SK-N-SH treated with all-trans-retinoic acid at 6 μM for 48 hours (cell line): ENCODE results near the gene TACR1.

ENCODE experiments used
- ATAC-seq: fragments of 200-7000 bp; cut with Tn5 transposase; 3 replicates; pipeline ENCODE4 v1.9.1; 2020; ENCODE audit warnings: mild to moderate bottlenecking, moderate library complexity
- ARNTL ChIP-seq: fragments of 450-650 bp; formaldehyde crosslinking; IDR thresholded peaks from 2 replicates; pipeline ENCODE4 v1.5.0; 2020; ENCODE audit warnings: low read depth, mild to moderate bottlenecking, moderate library complexity, borderline replicate concordance
- BACH2 ChIP-seq: fragments of 250-450 bp; sonication (Bioruptor Pico); IDR thresholded peaks from 2 replicates; pipeline ENCODE4 v1.9.0; 2021; ENCODE audit warnings: mild to moderate bottlenecking, borderline replicate concordance
- CREB5 ChIP-seq: fragments of 250-450 bp; sonication (Bioruptor Pico); IDR thresholded peaks from 2 replicates; pipeline ENCODE4 v1.5.1; 2020; ENCODE audit warnings: low read depth, mild to moderate bottlenecking, moderate library complexity
- CSDC2 ChIP-seq: fragments of 250-450 bp; sonication (Bioruptor Pico); IDR thresholded peaks from 2 replicates; pipeline ENCODE4 v1.5.0; 2020; ENCODE audit warnings: mild to moderate bottlenecking, moderate library complexity
- ESRRG ChIP-seq: fragments of 250-450 bp; sonication (Bioruptor Pico); IDR thresholded peaks from 2 replicates; pipeline ENCODE4 v1.6.1; 2021; ENCODE audit warnings: mild to moderate bottlenecking
- GLIS3 ChIP-seq: fragments of 250-450 bp; sonication (Bioruptor Pico); IDR thresholded peaks from 2 replicates; pipeline ENCODE4 v1.5.0; 2020; ENCODE audit warnings: mild to moderate bottlenecking, moderate library complexity
- ISL1 ChIP-seq: fragments of 250-450 bp; sonication (Bioruptor Pico); IDR thresholded peaks from 2 replicates; pipeline ENCODE4 v2.1.2; 2022; ENCODE audit warnings: mild to moderate bottlenecking, moderate library complexity
- OSR1 ChIP-seq: fragments of 250-450 bp; sonication (Bioruptor Pico); IDR thresholded peaks from 2 replicates; pipeline ENCODE4 v1.8.0; 2022; ENCODE audit warnings: moderate library complexity, mild to moderate bottlenecking, inconsistent platforms
- PATZ1 ChIP-seq: fragments of 250-450 bp; sonication (Bioruptor Pico); IDR thresholded peaks from 2 replicates; pipeline ENCODE4 v1.8.0; 2020; ENCODE audit warnings: mild to moderate bottlenecking, moderate library complexity, borderline replicate concordance
- PPARA ChIP-seq: fragments of 250-450 bp; sonication (Bioruptor Pico); IDR thresholded peaks from 2 replicates; pipeline ENCODE4 v1.5.0; 2020; ENCODE audit warnings: mild to moderate bottlenecking, borderline replicate concordance
- RARB ChIP-seq: fragments of 250-450 bp; sonication (Bioruptor Pico); IDR thresholded peaks from 2 replicates; pipeline ENCODE4 v1.8.0; 2021; ENCODE audit warnings: mild to moderate bottlenecking, moderate library complexity
- SNAI2 ChIP-seq: fragments of 250-450 bp; sonication (Bioruptor Pico); IDR thresholded peaks from 2 replicates; pipeline ENCODE4 v1.5.0; 2020; ENCODE audit warnings: mild to moderate bottlenecking, moderate library complexity
- TCF4 ChIP-seq: fragments of 250-450 bp; sonication (Bioruptor Pico); IDR thresholded peaks from 2 replicates; pipeline ENCODE4 v1.8.0; 2021; ENCODE audit warnings: mild to moderate bottlenecking, moderate library complexity, borderline replicate concordance
- TOX ChIP-seq: fragments of 250-450 bp; sonication (Bioruptor Pico); IDR thresholded peaks from 2 replicates; pipeline ENCODE4 v1.8.0; 2021; ENCODE audit warnings: mild to moderate bottlenecking, moderate library complexity, borderline replicate concordance
- TSHZ2 ChIP-seq: fragments of 250-450 bp; sonication (Bioruptor Pico); IDR thresholded peaks from 2 replicates; pipeline ENCODE4 v1.5.0; 2020; ENCODE audit warnings: mild to moderate bottlenecking, moderate library complexity
- ZC3H10 ChIP-seq: fragments of 250-450 bp; sonication (Bioruptor Pico); IDR thresholded peaks from 2 replicates; pipeline ENCODE4 v1.5.1; 2021; ENCODE audit warnings: mild to moderate bottlenecking, moderate library complexity
- ZFP3 ChIP-seq: fragments of 250-450 bp; sonication (Bioruptor Pico); IDR thresholded peaks from 2 replicates; pipeline ENCODE4 v1.5.0; 2020; ENCODE audit warnings: mild to moderate bottlenecking, moderate library complexity
- ZFP30 ChIP-seq: fragments of 450-650 bp; formaldehyde crosslinking; IDR thresholded peaks from 2 replicates; pipeline ENCODE4 v1.5.0; 2022; ENCODE audit warnings: mild to moderate bottlenecking, moderate library complexity
- ZNF70 ChIP-seq: fragments of 450-650 bp; formaldehyde crosslinking; IDR thresholded peaks from 2 replicates; pipeline ENCODE4 v1.5.0; 2020; ENCODE audit warnings: mild to moderate bottlenecking, moderate library complexity
- ZNF8 ChIP-seq: fragments of 450-650 bp; formaldehyde crosslinking; IDR thresholded peaks from 2 replicates; pipeline ENCODE4 v1.5.0; 2020; ENCODE audit warnings: mild to moderate bottlenecking, moderate library complexity

The TACR1 gene

GRCh38 chr2:75054296-75054695, 145.0 kb downstream of the TACR1 start (continued):
- no peak for TF ChIP-seq CREB5 (CRISPR knock-in tag)

GRCh38 chr2:75053484-75054112, 145.7 kb downstream of the TACR1 start:
- TF ChIP-seq ZFP30 (CRISPR knock-in tag) (no peak), CSDC2 (no peak), ISL1 (CRISPR knock-in tag) (no peak), PPARA (CRISPR knock-in tag) (no peak), TOX (no peak), ZFP3 (CRISPR knock-in tag) (no peak), RARB (CRISPR knock-in tag) (no peak), SNAI2 (CRISPR knock-in tag) (no peak), GLIS3 (CRISPR knock-in tag) (no peak), ZNF70 (CRISPR knock-in tag) (no peak), PATZ1 (CRISPR knock-in tag) (no peak), OSR1 (CRISPR knock-in tag) (no peak), CREB5 (CRISPR knock-in tag) (no peak), TSHZ2 (no peak), ZC3H10 (no peak), ZNF8 (CRISPR knock-in tag) (no peak), ESRRG (CRISPR knock-in tag) (no peak), ARNTL (CRISPR knock-in tag) (no peak)
- TF ChIP-seq, all 23 proteins: peak for 0
- peak; percentile 96 for ATAC-seq

GRCh38 chr2:75047992-75048625, 151.2 kb downstream of the TACR1 start:
- TF ChIP-seq BACH2, result no peak
- no peak for TF ChIP-seq TCF4 (CRISPR knock-in tag)
- no peak for TF ChIP-seq CREB5 (CRISPR knock-in tag)
- TF ChIP-seq TSHZ2, result no peak
- TF ChIP-seq PPARA (CRISPR knock-in tag), result no peak
- no peak for TF ChIP-seq PATZ1 (CRISPR knock-in tag)
- TF ChIP-seq ISL1 (CRISPR knock-in tag), result no peak
- no peak for TF ChIP-seq RARB (CRISPR knock-in tag)
- TF ChIP-seq OSR1 (CRISPR knock-in tag), result no peak
- peak; percentile 88 for ATAC-seq
